Small intestine (tissue), 7 donors: ENCODE results near the gene KHNYN. TPM values are rescaled to one million over a fixed set of nuclear protein-coding genes. Genes with fewer than 3 reads are reported as not detected.
"Not testable (repeated sequence)": the region's sequence is repeated elsewhere in the genome, so short reads cannot be mapped to it uniquely, and the experiment has no call there.

ENCODE experiments used
- DNase-seq, 2 donors: peaks; one replicate each; pipeline versions ENCODE4 v3.0.0 to v3.0.0-alpha.2; 2013
- FAIRE-seq: peaks from 2 replicates; lab custom pipeline; 2012; peaks lifted over from hg19 to GRCh38; lab: Jason Lieb, UNC
- H3K27ac ChIP-seq, 3 donors: one replicate each; pipeline ENCODE4 v1.5.1; 2013; ENCODE audit warnings: low read length in 2 of 3, mild to moderate bottlenecking in 2 of 3, control low read depth in 1 of 3, inconsistent platforms in 1 of 3, low read depth in 1 of 3, moderate library complexity in 1 of 3
- H3K27me3 ChIP-seq, 3 donors: one replicate each; pipeline ENCODE4 v1.6.1; 2013; ENCODE audit warnings: low read length in 3 of 3, inconsistent platforms in 1 of 3; ENCODE audit not compliant: control insufficient read depth in 3 of 3, insufficient read depth in 3 of 3
- H3K36me3 ChIP-seq, 3 donors: one replicate each; pipeline ENCODE4 v1.6.1; 2013; ENCODE audit warnings: low read length in 3 of 3, inconsistent platforms in 1 of 3, low read depth in 1 of 3, mild to moderate bottlenecking in 1 of 3, moderate library complexity in 1 of 3; ENCODE audit not compliant: control insufficient read depth in 3 of 3, insufficient read depth in 2 of 3
- H3K4me1 ChIP-seq, 3 donors: one replicate each; pipeline ENCODE4 v1.6.1; 2013; ENCODE audit warnings: low read length in 2 of 3, inconsistent platforms in 1 of 3, low read depth in 1 of 3, mild to moderate bottlenecking in 1 of 3, moderate library complexity in 1 of 3; ENCODE audit not compliant: control insufficient read depth in 3 of 3, insufficient read depth in 2 of 3
- H3K4me3 ChIP-seq, 3 donors: one replicate each; pipeline ENCODE4 v1.5.1; 2013; ENCODE audit warnings: low read length in 3 of 3, control low read depth in 1 of 3, inconsistent platforms in 1 of 3, low read depth in 1 of 3, mild to moderate bottlenecking in 1 of 3, moderate library complexity in 1 of 3
- H3K9me3 ChIP-seq, 2 donors: one replicate each; pipeline ENCODE4 v1.6.1; 2013; ENCODE audit warnings: low read depth in 1 of 2, low read length in 1 of 2; ENCODE audit not compliant: control insufficient read depth in 2 of 2, insufficient read depth in 1 of 2
- WGBS, 3 donors: extraction: QIAGEN DNeasy Blood & Tissue Kit; methylation state at CpG; one replicate each; pipeline ENCODE4 v1.1.7; 2013; 5-methylcytosine and 5-hydroxymethylcytosine counted together
- polyA plus RNA-seq, 4 donors: library from polyadenylated mRNA; stranded (reverse) in 3 of 4; unstranded in 1 of 4; fragments of 200-250 nt in 3 of 4; fragments of 120-200 nt in 1 of 4; gene quantifications; one replicate each; pipeline versions ENCODE4 v1.2.1 to v1.2.3, GENCODE V29; 2013
- donor health status: healthy with polysubstance abuse.
- donor health status: control.
- donor health status: control.
- donor health status: Bipolar disorder and iron deficiency.
- donor health status: healthy.

KHNYN gene
- polyA plus RNA-seq, 4 donors, result 21.3 to 75.6 (median 36.4) TPM

GRCh38 chr14:24441485-24441884 lies 11.7 kb downstream of the KHNYN start:
- Histone ChIP-seq H3K9me3 (no peaks in the 10 kb centered on the region), H3K4me1 (peaks cover 7 to 13% (median 9%) of the 10 kb centered on the region in 3 donors), H3K27me3 (no peaks in the 10 kb centered on the region), H3K36me3 (peaks cover 0 to 39% (median 23%) of the 10 kb centered on the region in 3 donors), H3K27ac (peak overlapping the region; percentile 83 to 98 (median 96)), H3K4me3 (peak overlapping the region in 2 of 3 donors; percentile 51 to 78)
- DNase-seq (no peak), FAIRE-seq (no peak)
- WGBS, 3 donors, result 51 to 57% (median 51%) methylated on average over 5 of the region's 5 CpGs

- Histone ChIP-seq H3K27me3 (no peaks in the 10 kb centered on the region), H3K9me3 (no peaks in the 10 kb centered on the region), H3K27ac (peak overlapping the region; percentile 83 to 98 (median 96)), H3K36me3 (peaks cover 0 to 37% (median 22%) of the 10 kb centered on the region in 3 donors), H3K4me1 (peaks cover 7 to 13% (median 9%) of the 10 kb centered on the region in 3 donors), H3K4me3 (peak overlapping the region; percentile 51 to 78 (median 56))
- DNase-seq (no peak), FAIRE-seq (no peak)
- 0 to 2% (median 2%) methylated on average over 12 of the region's 12 CpGs for WGBS, 3 donors
Measured at GRCh38 chr14:24441904-24442239, 12.1 kb downstream of the KHNYN start.

GRCh38 chr14:24442240-24443052 lies 12.7 kb downstream of the KHNYN start, which contains the start of gene SDR39U1:
Gene SDR39U1, minus strand, starts transcription at chr14:24442776. Its CDS starts 7 bp downstream, at chr14:24442769.
- Histone ChIP-seq H3K27me3 (no peaks in the 10 kb centered on the region), H3K27ac (peak within 1 kb of the TSS; percentile 83 to 98 (median 96)), H3K4me3 (peak within 1 kb of the TSS; percentile 56 to 78 (median 61)), H3K4me1 (peaks cover 7 to 13% (median 9%) of the 10 kb centered on the region in 3 donors), H3K36me3 (peaks cover 0 to 31% (median 19%) of the 10 kb centered on the region in 3 donors), H3K9me3 (no peaks in the 10 kb centered on the region)
- WGBS, 3 donors, result 0% methylated on average over 50 to 52 of the region's 52 CpGs
- no peak for FAIRE-seq
- peak; percentile 100 for DNase-seq

GRCh38 chr14:24443053-24443665 lies 13.4 kb downstream of the KHNYN start:
- H3K36me3 ChIP-seq, result peaks cover 0 to 27% (median 13%) of the 10 kb centered on the region in 3 donors
- H3K4me1 ChIP-seq, result peaks cover 7 to 13% (median 9%) of the 10 kb centered on the region in 3 donors
- no peaks in the 10 kb centered on the region for H3K27me3 ChIP-seq
- FAIRE-seq (no peak), DNase-seq (peak in 1 of 2 donors; percentile 51)
- H3K4me3 ChIP-seq, result peak overlapping the region; percentile 53 to 78 (median 61)
- WGBS, 3 donors, result 1 to 12% (median 4%) methylated on average over 7 of the region's 7 CpGs
- H3K9me3 ChIP-seq, result no peaks in the 10 kb centered on the region
- H3K27ac ChIP-seq, result peak overlapping the region; percentile 37 to 96 (median 76)

- H3K36me3 ChIP-seq, H3K27ac ChIP-seq, FAIRE-seq, H3K4me1 ChIP-seq, H3K4me3 ChIP-seq, DNase-seq, H3K27me3 ChIP-seq: not testable (repeated sequence)
- peaks cover 0 to 14% of the 10 kb centered on the region in 2 donors for H3K9me3 ChIP-seq
- 69 to 87% (median 82%) methylated on average over 2 of the region's 2 CpGs for WGBS, 3 donors
Measured at GRCh38 chr14:24450828-24451227, 21.1 kb downstream of the KHNYN start.

- H3K36me3 ChIP-seq, result peaks cover 0 to 7% (median 0%) of the 10 kb centered on the region in 3 donors
- H3K27me3 ChIP-seq, result no peaks in the 10 kb centered on the region
- H3K4me1 ChIP-seq, result no peaks in the 10 kb centered on the region
- DNase-seq (no peak), FAIRE-seq (no peak)
- no peak overlapping the region for H3K27ac ChIP-seq
- H3K4me3 ChIP-seq, result no peak overlapping the region
- peaks cover 0 to 21% of the 10 kb centered on the region in 2 donors for H3K9me3 ChIP-seq
Measured at GRCh38 chr14:24456980-24457379, 27.2 kb downstream of the KHNYN start.

GRCh38 chr14:24458736-24459135 lies 29.0 kb downstream of the KHNYN start:
- Histone ChIP-seq H3K36me3 (peaks cover 0 to 5% (median 0%) of the 10 kb centered on the region in 3 donors), H3K4me3 (no peak overlapping the region), H3K4me1 (no peaks in the 10 kb centered on the region), H3K27ac (no peak overlapping the region), H3K9me3 (peaks cover 0 to 13% of the 10 kb centered on the region in 2 donors), H3K27me3 (no peaks in the 10 kb centered on the region)
- FAIRE-seq (no peak), DNase-seq (no peak)
- 39 to 72% (median 54%) methylated on average over 1 of the region's 1 CpG for WGBS, 3 donors

GRCh38 chr14:24459331-24459730 lies 29.6 kb downstream of the KHNYN start:
- 81 to 99% (median 92%) methylated on average over 3 of the region's 3 CpGs for WGBS, 3 donors
- no peak overlapping the region for H3K27ac ChIP-seq
- no peaks in the 10 kb centered on the region for H3K4me1 ChIP-seq
- FAIRE-seq, result no peak
- H3K27me3 ChIP-seq, result no peaks in the 10 kb centered on the region
- H3K4me3 ChIP-seq, result no peak overlapping the region
- DNase-seq, result no peak
- H3K36me3 ChIP-seq, result peaks cover 0 to 5% (median 0%) of the 10 kb centered on the region in 3 donors
- H3K9me3 ChIP-seq, result peaks cover 0 to 11% of the 10 kb centered on the region in 2 donors
